HG02938 (cell line): ENCODE measurements around the gene TTC28.

Experiments
- ATAC-seq: cut with Tn5 transposase; IDR thresholded peaks from one replicate; pipeline ENCODE4 v1.9.1; 2021; ENCODE audit warnings: mild to moderate bottlenecking, moderate library complexity; ENCODE audit not compliant: unreplicated experiment

TTC28 gene

GRCh38 chr22:28314959-28315358, 364.7 kb downstream of the TTC28 start:
- no peak for ATAC-seq

GRCh38 chr22:28310299-28310698, 369.3 kb downstream of the TTC28 start:
- no peak for ATAC-seq

- no peak for ATAC-seq
These were observed 379.9 kb downstream of the TTC28 start for GRCh38 chr22:28299753-28300152.

GRCh38 chr22:28299309-28299708, 380.3 kb downstream of the TTC28 start:
- no peak for ATAC-seq

- peak; percentile 56 for ATAC-seq
These were observed 382.1 kb downstream of the TTC28 start for GRCh38 chr22:28297504-28297903.

GRCh38 chr22:28296452-28296851, 383.2 kb downstream of the TTC28 start:
- ATAC-seq: no peak

GRCh38 chr22:28283068-28283654, 396.5 kb downstream of the TTC28 start:
- no peak for ATAC-seq

GRCh38 chr22:28282405-28283067, 397.1 kb downstream of the TTC28 start:
- ATAC-seq: no peak

- no peak for ATAC-seq
These were observed 399.8 kb downstream of the TTC28 start for GRCh38 chr22:28279888-28280287.

- no peak for ATAC-seq
These were observed 410.4 kb downstream of the TTC28 start for GRCh38 chr22:28269277-28269676.

- no peak for ATAC-seq
These were observed 410.8 kb downstream of the TTC28 start for GRCh38 chr22:28268850-28269249.

- no peak for ATAC-seq
These were observed 411.5 kb downstream of the TTC28 start for GRCh38 chr22:28268171-28268570.

GRCh38 chr22:28260619-28261018, 419.0 kb downstream of the TTC28 start:
- no peak for ATAC-seq

- ATAC-seq: no peak
These were observed 419.8 kb downstream of the TTC28 start for GRCh38 chr22:28259774-28260312.

GRCh38 chr22:28254396-28254795, 425.2 kb downstream of the TTC28 start:
- no peak for ATAC-seq

GRCh38 chr22:28252539-28252938, 427.1 kb downstream of the TTC28 start:
- no peak for ATAC-seq

GRCh38 chr22:28250036-28250695, 429.5 kb downstream of the TTC28 start:
- no peak for ATAC-seq

GRCh38 chr22:28249402-28249801, 430.2 kb downstream of the TTC28 start:
- no peak for ATAC-seq

GRCh38 chr22:28247667-28248363, 431.8 kb downstream of the TTC28 start:
- ATAC-seq: no peak

GRCh38 chr22:28247136-28247535, 432.5 kb downstream of the TTC28 start:
- ATAC-seq: no peak

- no peak for ATAC-seq
These were observed 433.2 kb downstream of the TTC28 start for GRCh38 chr22:28246397-28246796.
